Tibial artery (tissue), 4 donors: ENCODE results near the gene GRIK5.

ENCODE experiments used
- DNase-seq, 2 donors: peaks; one replicate each; pipeline ENCODE4 v3.0.0-alpha.2; 2019
- H3K27ac ChIP-seq, 2 donors: fragments of 200-600 bp; sonication (generic) in 1 of 2; 1 replicate in 1 of 2; 2 replicates in 1 of 2; pipeline ENCODE4 v1.5.1; 2018 to 2019; ENCODE audit warnings: mild to moderate bottlenecking in 1 of 2
- H3K27me3 ChIP-seq, 2 donors: fragments of 200-600 bp; sonication (generic) in 1 of 2; one replicate each; pipeline versions ENCODE4 v1.5.1 to v1.6.0; 2016 to 2019
- H3K36me3 ChIP-seq, 3 donors: fragments of 200-600 bp; sonication (generic) in 2 of 3; one replicate each; pipeline ENCODE4 v1.5.1; 2016 to 2019; ENCODE audit warnings: mild to moderate bottlenecking in 2 of 3
- H3K4me1 ChIP-seq, 4 donors: fragments of 200-600 bp; sonication (generic) in 2 of 4; 1 replicate in 3 of 4; 2 replicates in 1 of 4; pipeline ENCODE4 v1.5.1; 2016 to 2019
- H3K4me3 ChIP-seq, 2 donors: fragments of 200-600 bp; sonication (generic) in 1 of 2; 1 replicate in 1 of 2; 2 replicates in 1 of 2; pipeline ENCODE4 v1.5.1; 2018 to 2019; ENCODE audit warnings: mild to moderate bottlenecking in 2 of 2
- H3K9me3 ChIP-seq, 3 donors: fragments of 200-600 bp; sonication (generic) in 1 of 3; one replicate each; pipeline ENCODE4 v1.5.1; 2016 to 2019
- CTCF ChIP-seq, 2 experiments: fragments of 200-600 bp in 1 of 2; fragments of 450-650 bp in 1 of 2; IDR thresholded peaks; one replicate each; pipeline ENCODE4 v1.5.1; 2017 to 2019; ENCODE audit warnings: antibody characterized with exemption in 2 of 2, mild to moderate bottlenecking in 1 of 2, moderate library complexity in 1 of 2
- intact Hi-C: fragments of 100-400 bp; cut with DNase I; formaldehyde crosslinking; loops from one replicate; pipeline ENCODE4 v1.15.0; 2023; ENCODE audit warnings: low total_unique reads

GRIK5 gene

GRCh38 chr19:42060117-42060516 lies 9.9 kb downstream of the GRIK5 start:
- intact Hi-C loops, result no loop called here
- no peak for TF ChIP-seq CTCF (IDR thresholded peaks at IDR 0.05)
- no peak for DNase-seq
- Histone ChIP-seq H3K36me3 (peaks cover 21 to 89% (median 23%) of the 10 kb centered on the region in 3 donors), H3K27ac (no peak overlapping the region), H3K4me3 (no peak overlapping the region), H3K9me3 (no peaks in the 10 kb centered on the region), H3K4me1 (no peaks in the 10 kb centered on the region), H3K27me3 (no peaks in the 10 kb centered on the region)

GRCh38 chr19:42059196-42059595 lies 10.8 kb downstream of the GRIK5 start:
- no peak for TF ChIP-seq CTCF (IDR thresholded peaks at IDR 0.05)
- no peak for DNase-seq
- H3K4me3 ChIP-seq, result no peak overlapping the region
- H3K27me3 ChIP-seq, result no peaks in the 10 kb centered on the region
- no peaks in the 10 kb centered on the region for H3K4me1 ChIP-seq
- peaks cover 20 to 90% (median 20%) of the 10 kb centered on the region in 3 donors for H3K36me3 ChIP-seq
- H3K9me3 ChIP-seq, result no peaks in the 10 kb centered on the region
- intact Hi-C loops, result no loop called here
- no peak overlapping the region for H3K27ac ChIP-seq

GRCh38 chr19:42057846-42058245 lies 12.2 kb downstream of the GRIK5 start:
- Histone ChIP-seq H3K9me3 (no peaks in the 10 kb centered on the region), H3K4me3 (no peak overlapping the region), H3K4me1 (no peaks in the 10 kb centered on the region), H3K27me3 (no peaks in the 10 kb centered on the region), H3K27ac (no peak overlapping the region), H3K36me3 (peaks cover 24 to 93% (median 29%) of the 10 kb centered on the region in 3 donors)
- no peak for DNase-seq
- intact Hi-C loops, result no loop called here
- no peak for TF ChIP-seq CTCF (IDR thresholded peaks at IDR 0.05)

GRCh38 chr19:42054205-42054604 lies 15.8 kb downstream of the GRIK5 start:
- intact Hi-C loops, result no loop called here
- no peak for DNase-seq
- Histone ChIP-seq H3K4me1 (no peaks in the 10 kb centered on the region), H3K4me3 (no peak overlapping the region), H3K36me3 (peaks cover 22 to 93% (median 24%) of the 10 kb centered on the region in 3 donors), H3K9me3 (no peaks in the 10 kb centered on the region), H3K27ac (no peak overlapping the region), H3K27me3 (no peaks in the 10 kb centered on the region)
- no peak for TF ChIP-seq CTCF (IDR thresholded peaks at IDR 0.05)

- Histone ChIP-seq H3K27me3 (no peaks in the 10 kb centered on the region), H3K4me3 (no peak overlapping the region), H3K9me3 (no peaks in the 10 kb centered on the region), H3K36me3 (peaks cover 22 to 85% (median 24%) of the 10 kb centered on the region in 3 donors), H3K4me1 (no peaks in the 10 kb centered on the region), H3K27ac (no peak overlapping the region)
- intact Hi-C loops, result no loop called here
- DNase-seq, result no peak
- no peak for TF ChIP-seq CTCF (IDR thresholded peaks at IDR 0.05)
Observed at GRCh38 chr19:42053037-42053935, 16.7 kb downstream of the GRIK5 start.
